Prostate gland (tissue), 2 donors: ENCODE results near the gene DRC7.

Experiments used
- POLR2A ChIP-seq: fragments of 450-650 bp; IDR thresholded peaks from one replicate; pipeline ENCODE4 v1.6.1; 2016; ENCODE audit warnings: antibody characterized with exemption, mild to moderate bottlenecking
- TF ChIP-seq, protein P1 (sequence below), 4 experiments: fragments of 200-600 bp in 2 of 4; fragments of 450-650 bp in 2 of 4; sonication (generic) in 2 of 4; IDR thresholded peaks; 1 replicate in 3 of 4; 2 replicates in 1 of 4; pipeline ENCODE4 v1.5.1; 2016 to 2019; ENCODE audit warnings: antibody characterized with exemption in 4 of 4, mild to moderate bottlenecking in 2 of 4, moderate library complexity in 2 of 4

DNA sequence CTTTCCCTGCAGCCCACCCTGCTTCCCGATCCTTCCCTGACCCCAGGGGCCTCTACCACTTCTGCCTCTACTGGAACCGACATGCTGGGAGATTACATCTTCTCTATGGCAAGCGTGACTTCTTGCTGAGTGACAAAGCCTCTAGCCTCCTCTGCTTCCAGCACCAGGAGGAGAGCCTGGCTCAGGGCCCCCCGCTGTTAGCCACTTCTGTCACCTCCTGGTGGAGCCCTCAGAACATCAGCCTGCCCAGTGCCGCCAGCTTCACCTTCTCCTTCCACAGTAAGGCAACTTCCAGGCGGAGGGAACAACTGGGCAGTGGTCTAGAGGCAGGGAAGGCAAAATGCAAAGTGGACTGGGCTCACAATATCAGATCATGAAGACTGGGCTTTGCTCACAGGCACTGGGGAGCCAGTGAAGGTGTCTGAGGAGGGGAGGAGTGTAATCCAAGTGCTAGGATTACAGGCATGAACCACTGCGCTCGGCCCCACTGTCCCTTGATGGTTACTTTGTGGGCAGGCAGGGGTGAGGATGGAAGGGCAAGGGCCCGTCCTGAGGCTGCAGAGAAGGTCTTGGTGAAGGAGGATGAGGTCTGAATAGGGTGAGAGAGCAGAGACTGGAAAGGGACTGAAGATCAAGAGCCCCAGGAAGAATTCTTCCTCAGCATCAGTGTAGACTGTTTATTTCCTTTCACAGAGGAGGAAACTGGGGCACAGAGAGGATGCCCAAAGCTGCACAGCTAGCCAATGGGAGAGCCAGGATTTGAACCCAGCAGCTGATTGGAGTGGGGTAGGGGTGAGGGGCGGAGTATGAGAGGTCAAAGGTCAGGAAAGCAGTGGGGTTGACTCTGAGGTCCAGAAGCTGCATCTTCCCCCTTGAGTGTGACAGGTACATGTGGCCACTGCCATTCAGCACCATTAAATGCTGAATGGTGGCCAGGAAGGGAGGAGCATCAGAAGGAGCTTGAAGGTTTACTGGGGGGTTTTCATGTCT is 43.0 kb upstream of the DRC7 start:
- TF ChIP-seq, protein P1, sequence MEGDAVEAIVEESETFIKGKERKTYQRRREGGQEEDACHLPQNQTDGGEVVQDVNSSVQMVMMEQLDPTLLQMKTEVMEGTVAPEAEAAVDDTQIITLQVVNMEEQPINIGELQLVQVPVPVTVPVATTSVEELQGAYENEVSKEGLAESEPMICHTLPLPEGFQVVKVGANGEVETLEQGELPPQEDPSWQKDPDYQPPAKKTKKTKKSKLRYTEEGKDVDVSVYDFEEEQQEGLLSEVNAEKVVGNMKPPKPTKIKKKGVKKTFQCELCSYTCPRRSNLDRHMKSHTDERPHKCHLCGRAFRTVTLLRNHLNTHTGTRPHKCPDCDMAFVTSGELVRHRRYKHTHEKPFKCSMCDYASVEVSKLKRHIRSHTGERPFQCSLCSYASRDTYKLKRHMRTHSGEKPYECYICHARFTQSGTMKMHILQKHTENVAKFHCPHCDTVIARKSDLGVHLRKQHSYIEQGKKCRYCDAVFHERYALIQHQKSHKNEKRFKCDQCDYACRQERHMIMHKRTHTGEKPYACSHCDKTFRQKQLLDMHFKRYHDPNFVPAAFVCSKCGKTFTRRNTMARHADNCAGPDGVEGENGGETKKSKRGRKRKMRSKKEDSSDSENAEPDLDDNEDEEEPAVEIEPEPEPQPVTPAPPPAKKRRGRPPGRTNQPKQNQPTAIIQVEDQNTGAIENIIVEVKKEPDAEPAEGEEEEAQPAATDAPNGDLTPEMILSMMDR (IDR thresholded peaks at IDR 0.05): no peak
- no peak for TF ChIP-seq POLR2A
